BLaER1 treated with 17β-estradiol and CSF1 and Interleukin-3, amounts not matched to agents 10 nM and 100 nM (cell line): Measurements from ENCODE around the gene CACHD1.

Experiments used
- H3K27ac ChIP-seq, 11 experiments: shearing (Covaris generic); formaldehyde crosslinking; 2 replicates each; pipeline ENCODE4 v1.8.1; 2022
- H3K27me3 ChIP-seq, 11 experiments: shearing (Covaris generic); formaldehyde crosslinking; 2 replicates each; pipeline ENCODE4 v1.8.1; 2022
- H3K36me3 ChIP-seq, 11 experiments: shearing (Covaris generic); formaldehyde crosslinking; 2 replicates each; pipeline ENCODE4 v1.8.1; 2022
- H3K4me1 ChIP-seq, 10 experiments: shearing (Covaris generic); formaldehyde crosslinking; 2 replicates each; pipeline ENCODE4 v1.8.1; 2022
- H3K4me2 ChIP-seq, 11 experiments: shearing (Covaris generic); formaldehyde crosslinking; 2 replicates each; pipeline ENCODE4 v1.8.1; 2022
- H3K4me3 ChIP-seq, 10 experiments: shearing (Covaris generic); formaldehyde crosslinking; 2 replicates each; pipeline ENCODE4 v1.8.1; 2022
- H3K9ac ChIP-seq, 11 experiments: shearing (Covaris generic); formaldehyde crosslinking; 2 replicates each; pipeline ENCODE4 v1.8.1; 2022
- H3K9me3 ChIP-seq, 11 experiments: shearing (Covaris generic); formaldehyde crosslinking; replicated peaks in 1 of 11; 2 replicates each; pipeline ENCODE4 v1.8.1; 2022
- H4K20me1 ChIP-seq, 11 experiments: shearing (Covaris generic); formaldehyde crosslinking; 2 replicates each; pipeline ENCODE4 v1.8.1; 2022
- Cebpa-rat ChIP-seq, 11 experiments: shearing (Covaris generic); IDR thresholded peaks; 2 replicates each; pipeline ENCODE4 v1.8.1; 2022

The CACHD1 gene

GRCh38 chr1:64437453-64437852 is 32.5 kb upstream of the CACHD1 start:
- no peaks in the 10 kb centered on the region for H3K36me3 ChIP-seq
- TF ChIP-seq Cebpa-rat (IDR thresholded peaks at IDR 0.05): no peak
- H3K27me3 ChIP-seq: no peaks in the 10 kb centered on the region
- no peaks in the 10 kb centered on the region for H3K9me3 ChIP-seq
- H3K4me3 ChIP-seq: no peak overlapping the region
- H4K20me1 ChIP-seq: no peaks in the 10 kb centered on the region
- no peak overlapping the region for H3K27ac ChIP-seq
- no peak overlapping the region for H3K4me2 ChIP-seq
- H3K9ac ChIP-seq: no peak overlapping the region
- H3K4me1 ChIP-seq: peaks cover 0 to 6% (median 0%) of the 10 kb centered on the region in 10 experiments; a peak in 2 of 20 replicates

- peaks cover 0 to 6% (median 0%) of the 10 kb centered on the region in 10 experiments; a peak in 2 of 20 replicates for H3K4me1 ChIP-seq
- no peak overlapping the region for H3K4me3 ChIP-seq
- no peaks in the 10 kb centered on the region for H4K20me1 ChIP-seq
- H3K4me2 ChIP-seq: peak overlapping the region in 1 of 11 experiments; percentile 16; a peak in 1 of 22 replicates
- H3K27ac ChIP-seq: no peak overlapping the region
- no peaks in the 10 kb centered on the region for H3K27me3 ChIP-seq
- H3K9me3 ChIP-seq: no peaks in the 10 kb centered on the region
- no peak overlapping the region for H3K9ac ChIP-seq
- no peaks in the 10 kb centered on the region for H3K36me3 ChIP-seq
- no peak for TF ChIP-seq Cebpa-rat (IDR thresholded peaks at IDR 0.05)
Observed at GRCh38 chr1:64440183-64440826, 29.6 kb upstream of the CACHD1 start.

GRCh38 chr1:64451440-64451839 is 18.5 kb upstream of the CACHD1 start:
- no peak for TF ChIP-seq Cebpa-rat (IDR thresholded peaks at IDR 0.05)
- no peaks in the 10 kb centered on the region for H3K9me3 ChIP-seq

GRCh38 chr1:64453688-64454087 is 16.2 kb upstream of the CACHD1 start:
- no peaks in the 10 kb centered on the region for H3K4me1 ChIP-seq
- no peak for TF ChIP-seq Cebpa-rat (IDR thresholded peaks at IDR 0.05)
- no peak overlapping the region for H3K27ac ChIP-seq
- no peaks in the 10 kb centered on the region for H3K9me3 ChIP-seq
- no peak overlapping the region for H3K9ac ChIP-seq
- no peak overlapping the region for H3K4me3 ChIP-seq
- H3K27me3 ChIP-seq: no peaks in the 10 kb centered on the region
- no peaks in the 10 kb centered on the region for H4K20me1 ChIP-seq
- no peaks in the 10 kb centered on the region for H3K36me3 ChIP-seq
- no peak overlapping the region for H3K4me2 ChIP-seq

More at GRCh38 chr1:64451440-64451839, 18.5 kb upstream of the CACHD1 start:
- no peaks in the 10 kb centered on the region for H3K36me3 ChIP-seq
- no peak overlapping the region for H3K4me2 ChIP-seq
- no peak overlapping the region for H3K9ac ChIP-seq
- no peak overlapping the region for H3K4me3 ChIP-seq
- H3K27ac ChIP-seq: no peak overlapping the region
- H4K20me1 ChIP-seq: no peaks in the 10 kb centered on the region
- no peaks in the 10 kb centered on the region for H3K27me3 ChIP-seq
- no peaks in the 10 kb centered on the region for H3K4me1 ChIP-seq

- Histone ChIP-seq H3K4me1 (no peaks in the 10 kb centered on the region), H3K36me3 (no peaks in the 10 kb centered on the region), H3K4me2 (no peak overlapping the region), H4K20me1 (no peaks in the 10 kb centered on the region), H3K9me3 (no peaks in the 10 kb centered on the region), H3K4me3 (no peak overlapping the region), H3K27ac (no peak overlapping the region), H3K9ac (no peak overlapping the region), H3K27me3 (no peaks in the 10 kb centered on the region)
- no peak for TF ChIP-seq Cebpa-rat (IDR thresholded peaks at IDR 0.05)
Observed at GRCh38 chr1:64458915-64459314, 11.0 kb upstream of the CACHD1 start.

- H3K9me3 ChIP-seq: no peaks in the 10 kb centered on the region
- H3K4me1 ChIP-seq: no peaks in the 10 kb centered on the region
- H3K9ac ChIP-seq: no peak overlapping the region
- H3K27ac ChIP-seq: no peak overlapping the region
- no peak overlapping the region for H3K4me2 ChIP-seq
- TF ChIP-seq Cebpa-rat (IDR thresholded peaks at IDR 0.05): no peak
- no peaks in the 10 kb centered on the region for H3K36me3 ChIP-seq
- no peaks in the 10 kb centered on the region for H4K20me1 ChIP-seq
- no peak overlapping the region for H3K4me3 ChIP-seq
- H3K27me3 ChIP-seq: no peaks in the 10 kb centered on the region
Observed at GRCh38 chr1:64459743-64460142, 10.2 kb upstream of the CACHD1 start.

- TF ChIP-seq Cebpa-rat (IDR thresholded peaks at IDR 0.05): no peak
- peaks cover 0 to 6% (median 0%) of the 10 kb centered on the region in 11 experiments; a peak in 3 of 22 replicates for H4K20me1 ChIP-seq
Observed at GRCh38 chr1:64466033-64466432, 3.9 kb upstream of the CACHD1 start.

GRCh38 chr1:64469116-64469976 is 583 bp upstream of the CACHD1 start:
- Histone ChIP-seq H3K9me3 (no peaks in the 10 kb centered on the region), H3K36me3 (no peaks in the 10 kb centered on the region), H3K4me1 (peaks cover 7 to 32% (median 25%) of the 10 kb centered on the region in 10 experiments; a peak in 19 of 20 replicates), H3K27ac (peak overlapping the region in 10 of 11 experiments; percentile 64 to 92 (median 88); a peak in 20 of 22 replicates), H3K4me3 (peak overlapping the region; percentile 81 to 90 (median 88)), H3K27me3 (peaks cover 0 to 23% (median 6%) of the 10 kb centered on the region in 11 experiments; a peak in 8 of 22 replicates), H3K4me2 (peak overlapping the region; percentile 95 to 99 (median 97)), H3K9ac (peak overlapping the region; percentile 79 to 93 (median 89)), H4K20me1 (peaks cover 0 to 23% (median 0%) of the 10 kb centered on the region in 11 experiments; a peak in 6 of 22 replicates)
- no peak for TF ChIP-seq Cebpa-rat (IDR thresholded peaks at IDR 0.05)

More at GRCh38 chr1:64466033-64466432, 3.9 kb upstream of the CACHD1 start:
- H3K9ac ChIP-seq: no peak overlapping the region
- H3K4me1 ChIP-seq: peaks cover 0 to 12% (median 8%) of the 10 kb centered on the region in 10 experiments; a peak in 15 of 20 replicates
- no peaks in the 10 kb centered on the region for H3K9me3 ChIP-seq
- no peak overlapping the region for H3K4me3 ChIP-seq
- H3K27me3 ChIP-seq: peaks cover 0 to 13% (median 2%) of the 10 kb centered on the region in 11 experiments; a peak in 8 of 22 replicates
- no peak overlapping the region for H3K4me2 ChIP-seq
- no peaks in the 10 kb centered on the region for H3K36me3 ChIP-seq
- no peak overlapping the region for H3K27ac ChIP-seq

- Histone ChIP-seq H3K9me3 (no peaks in the 10 kb centered on the region), H4K20me1 (peaks cover 0 to 34% (median 3%) of the 10 kb centered on the region in 11 experiments; a peak in 6 of 22 replicates), H3K27me3 (peaks cover 0 to 23% (median 6%) of the 10 kb centered on the region in 11 experiments; a peak in 8 of 22 replicates), H3K9ac (peak overlapping the region; percentile 79 to 93 (median 89)), H3K4me3 (peak overlapping the region; percentile 81 to 90 (median 88)), H3K4me2 (peak overlapping the region; percentile 95 to 99 (median 97)), H3K27ac (peak overlapping the region; percentile 43 to 92 (median 87); a peak in 21 of 22 replicates), H3K4me1 (peaks cover 7 to 45% (median 32%) of the 10 kb centered on the region in 10 experiments; a peak in 19 of 20 replicates), H3K36me3 (no peaks in the 10 kb centered on the region)
- no peak for TF ChIP-seq Cebpa-rat (IDR thresholded peaks at IDR 0.05)
Observed at GRCh38 chr1:64470665-64471217, 812 bp downstream of the CACHD1 start.
